ENCODE data around the gene PLA2G3. TPM values are rescaled to one million over a fixed set of nuclear protein-coding genes. Genes with fewer than 3 reads are reported as not detected.

The PLA2G3 gene
- total RNA-seq, 1 donor from 2014 or later = 5.0 TPM

DNA sequence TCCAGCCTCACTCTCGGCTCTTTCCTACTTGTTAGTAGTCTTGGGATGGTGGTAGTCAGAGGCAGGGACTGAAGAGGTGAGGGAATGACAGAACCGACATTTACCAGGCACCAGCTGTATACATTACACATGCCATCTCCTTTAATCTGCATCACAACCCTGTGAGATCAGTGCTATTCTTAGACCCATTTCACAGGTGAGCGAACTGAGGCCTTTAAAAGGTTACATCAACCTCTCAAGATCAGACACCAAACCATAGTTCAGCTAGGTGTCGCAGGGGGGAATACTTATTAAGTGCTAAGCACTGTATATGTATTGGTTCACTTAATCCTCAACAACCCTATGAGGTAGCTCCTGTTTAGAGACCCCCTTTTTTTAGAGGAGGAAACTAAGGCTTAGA lies 5.6 kb downstream of the PLA2G3 start:
- no peaks in the 10 kb centered on the region for H3K4me1 ChIP-seq
- H3K27ac ChIP-seq = no peak overlapping the region
- no peaks in the 10 kb centered on the region for H3K36me3 ChIP-seq
- DNase-seq (no peak), ATAC-seq (no peak)
- H3K4me3 ChIP-seq = no peak overlapping the region
- no peaks in the 10 kb centered on the region for H3K27me3 ChIP-seq (ENCODE audit: low read depth)
- TF ChIP-seq, protein P1, sequence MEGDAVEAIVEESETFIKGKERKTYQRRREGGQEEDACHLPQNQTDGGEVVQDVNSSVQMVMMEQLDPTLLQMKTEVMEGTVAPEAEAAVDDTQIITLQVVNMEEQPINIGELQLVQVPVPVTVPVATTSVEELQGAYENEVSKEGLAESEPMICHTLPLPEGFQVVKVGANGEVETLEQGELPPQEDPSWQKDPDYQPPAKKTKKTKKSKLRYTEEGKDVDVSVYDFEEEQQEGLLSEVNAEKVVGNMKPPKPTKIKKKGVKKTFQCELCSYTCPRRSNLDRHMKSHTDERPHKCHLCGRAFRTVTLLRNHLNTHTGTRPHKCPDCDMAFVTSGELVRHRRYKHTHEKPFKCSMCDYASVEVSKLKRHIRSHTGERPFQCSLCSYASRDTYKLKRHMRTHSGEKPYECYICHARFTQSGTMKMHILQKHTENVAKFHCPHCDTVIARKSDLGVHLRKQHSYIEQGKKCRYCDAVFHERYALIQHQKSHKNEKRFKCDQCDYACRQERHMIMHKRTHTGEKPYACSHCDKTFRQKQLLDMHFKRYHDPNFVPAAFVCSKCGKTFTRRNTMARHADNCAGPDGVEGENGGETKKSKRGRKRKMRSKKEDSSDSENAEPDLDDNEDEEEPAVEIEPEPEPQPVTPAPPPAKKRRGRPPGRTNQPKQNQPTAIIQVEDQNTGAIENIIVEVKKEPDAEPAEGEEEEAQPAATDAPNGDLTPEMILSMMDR (IDR thresholded peaks at IDR 0.05) = no peak
- no peaks in the 10 kb centered on the region for H3K9me3 ChIP-seq
- intact Hi-C loops (cut with DNase I) = no loop called here

DNA sequence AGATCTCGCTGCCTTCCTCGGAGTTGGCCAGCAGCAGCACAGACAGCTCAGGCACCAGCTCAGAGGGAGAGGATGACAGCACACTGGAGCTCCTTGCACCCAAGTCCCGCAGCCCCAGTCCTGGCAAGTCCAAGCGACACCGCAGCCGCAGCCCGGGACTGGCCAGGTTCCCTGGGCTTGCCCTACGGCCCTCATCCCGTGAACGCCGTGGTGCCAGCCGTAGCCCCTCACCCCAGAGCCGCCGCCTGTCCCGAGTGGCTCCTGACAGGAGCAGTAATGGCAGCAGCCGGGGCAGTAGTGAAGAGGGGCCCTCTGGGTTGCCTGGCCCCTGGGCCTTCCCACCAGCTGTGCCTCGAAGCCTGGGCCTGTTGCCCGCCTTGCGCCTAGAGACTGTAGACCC lies 6.4 kb downstream of the PLA2G3 start:
- Histone ChIP-seq H3K4me1 (no peaks in the 10 kb centered on the region), H3K9me3 (no peaks in the 10 kb centered on the region), H3K4me3 (no peak overlapping the region), H3K36me3 (no peaks in the 10 kb centered on the region), H3K27me3 (ENCODE audit: low read depth) (no peaks in the 10 kb centered on the region), H3K27ac (no peak overlapping the region)
- no peak for ATAC-seq
- TF ChIP-seq, protein P1 (IDR thresholded peaks at IDR 0.05) = no peak
- DNase-seq = no peak
- intact Hi-C loops (cut with DNase I) = no loop called here

DNA sequence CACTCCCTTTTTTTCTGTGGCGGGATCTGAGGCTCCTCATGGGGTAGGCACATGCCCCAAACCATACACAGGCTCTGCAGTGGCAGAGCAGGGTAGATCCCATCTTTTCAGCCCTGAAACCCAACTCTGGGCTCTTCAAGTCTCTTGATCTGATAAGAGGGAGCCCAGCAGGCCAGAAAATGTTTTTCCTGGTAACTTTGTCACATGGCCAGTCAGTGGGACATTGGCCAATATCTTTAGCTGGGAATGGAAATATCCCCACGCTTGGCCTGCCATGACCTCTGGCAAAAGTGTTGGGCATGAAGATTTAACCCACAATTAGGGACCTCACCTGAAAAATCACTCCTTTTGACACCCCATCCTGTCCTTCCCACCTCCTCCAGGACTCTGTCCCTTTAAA lies 9.4 kb downstream of the PLA2G3 start:
- Histone ChIP-seq H3K27ac (no peak overlapping the region), H3K27me3 (ENCODE audit: low read depth) (no peaks in the 10 kb centered on the region), H3K4me3 (no peak overlapping the region), H3K9me3 (no peaks in the 10 kb centered on the region), H3K36me3 (no peaks in the 10 kb centered on the region), H3K4me1 (no peaks in the 10 kb centered on the region)
- intact Hi-C loops (cut with DNase I) = no loop called here
- DNase-seq (no peak), ATAC-seq (peak; percentile 10 to 33)
- TF ChIP-seq, protein P1 (IDR thresholded peaks at IDR 0.05) = no peak

DNA sequence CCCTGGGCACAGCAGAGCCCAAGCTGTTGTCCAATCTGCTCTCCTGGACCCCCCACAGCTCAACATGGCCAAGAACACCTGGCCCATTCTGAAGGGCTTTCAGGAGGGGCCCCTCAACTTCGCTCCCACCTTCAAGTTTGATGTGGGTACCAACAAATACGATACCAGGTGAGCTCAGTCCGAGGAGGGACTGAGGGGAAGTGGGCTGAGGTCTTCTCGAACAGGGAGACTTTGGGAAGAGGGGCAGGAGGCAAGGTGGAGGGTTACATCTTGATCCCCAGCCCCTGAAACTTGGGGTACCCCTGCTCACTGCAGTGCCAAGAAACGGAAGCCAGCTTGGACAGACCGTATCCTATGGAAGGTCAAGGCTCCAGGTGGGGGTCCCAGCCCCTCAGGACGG lies 12.2 kb downstream of the PLA2G3 start:
- TF ChIP-seq, protein P1 (IDR thresholded peaks at IDR 0.05) = no peak
- Histone ChIP-seq H3K9me3 (no peaks in the 10 kb centered on the region), H3K4me3 (no peak overlapping the region), H3K4me1 (no peaks in the 10 kb centered on the region), H3K36me3 (no peaks in the 10 kb centered on the region), H3K27ac (no peak overlapping the region), H3K27me3 (ENCODE audit: low read depth) (no peaks in the 10 kb centered on the region)
- ATAC-seq (no peak), DNase-seq (no peak)
- intact Hi-C loops (cut with DNase I) = no loop called here

DNA sequence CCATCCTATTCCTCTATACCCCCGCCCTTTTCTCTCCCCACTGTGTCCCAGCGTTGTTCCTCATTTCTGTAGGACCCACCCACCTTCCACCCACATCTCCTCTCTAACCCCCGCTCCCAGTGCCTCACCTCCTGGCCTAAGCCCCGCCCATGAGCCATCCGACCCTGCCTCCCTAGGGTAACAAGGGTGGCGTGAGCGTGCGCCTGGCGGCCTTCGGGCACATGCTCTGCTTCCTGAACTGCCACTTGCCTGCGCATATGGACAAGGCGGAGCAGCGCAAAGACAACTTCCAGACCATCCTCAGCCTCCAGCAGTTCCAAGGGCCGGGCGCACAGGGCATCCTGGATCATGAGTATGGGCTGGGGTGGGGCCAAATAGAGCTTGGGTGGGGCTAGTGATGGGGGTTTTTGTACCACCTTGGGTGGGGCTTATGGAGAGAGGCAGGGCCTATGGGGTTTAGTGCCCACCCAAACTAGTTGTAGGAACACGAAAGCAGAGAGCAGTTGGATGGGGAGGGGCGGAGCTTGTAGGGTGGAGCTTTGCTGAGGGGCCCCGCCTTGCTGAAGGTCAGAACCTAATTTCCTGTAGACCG lies 13.0 kb downstream of the PLA2G3 start:
- DNase-seq (no peak), ATAC-seq (no peak)
- H3K27me3 ChIP-seq (ENCODE audit: low read depth) = no peaks in the 10 kb centered on the region
- intact Hi-C loops (cut with DNase I) = no loop called here
- no peak overlapping the region for H3K4me3 ChIP-seq
- H3K4me1 ChIP-seq = peaks cover 5% of the 10 kb centered on the region
- H3K27ac ChIP-seq = no peak overlapping the region
- H3K9me3 ChIP-seq = no peaks in the 10 kb centered on the region
- no peaks in the 10 kb centered on the region for H3K36me3 ChIP-seq
- TF ChIP-seq, protein P1 (IDR thresholded peaks at IDR 0.05) = no peak

DNA sequence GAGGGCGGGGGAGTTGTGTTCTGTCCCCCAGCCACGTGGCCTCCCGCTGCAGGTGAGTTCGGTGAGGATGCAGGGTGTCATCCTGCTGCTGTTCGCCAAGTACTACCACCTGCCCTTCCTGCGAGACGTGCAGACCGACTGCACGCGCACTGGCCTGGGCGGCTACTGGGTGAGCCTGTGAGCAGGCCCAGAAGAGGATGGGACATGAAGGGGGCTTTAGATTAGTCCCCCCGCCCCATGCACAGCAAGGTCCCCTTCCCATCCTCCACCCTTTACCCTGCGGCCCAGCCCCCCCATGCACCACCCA lies 13.5 kb downstream of the PLA2G3 start:
- DNase-seq (no peak), ATAC-seq (no peak)
- intact Hi-C loops (cut with DNase I) = no loop called here
- no peaks in the 10 kb centered on the region for H3K36me3 ChIP-seq
- peaks cover 7% of the 10 kb centered on the region for H3K4me1 ChIP-seq
- H3K27ac ChIP-seq = no peak overlapping the region
- H3K9me3 ChIP-seq = no peaks in the 10 kb centered on the region
- TF ChIP-seq, protein P1 (IDR thresholded peaks at IDR 0.05) = no peak
- H3K4me3 ChIP-seq = no peak overlapping the region
- H3K27me3 ChIP-seq (ENCODE audit: low read depth) = no peaks in the 10 kb centered on the region

All from lower lobe of right lung (tissue), 2 donors.